Amygdala (tissue), 56 donors: ENCODE results near the gene APCDD1L.
"Not testable (repeated sequence)": the region's sequence is repeated elsewhere in the genome, so short reads cannot be mapped to it uniquely, and the experiment has no call there.

Experiments used
- DNase-seq, 56 donors: peaks; one replicate each; lab custom pipeline; 2025; lab: John Stamatoyannopoulos, UW

The APCDD1L gene

GRCh38 chr20:58424218-58424969 is 90.8 kb downstream of the APCDD1L start:
- no peak for DNase-seq

GRCh38 chr20:58421497-58421850 is 93.7 kb downstream of the APCDD1L start:
- no peak for DNase-seq

GRCh38 chr20:58420798-58421496 is 94.3 kb downstream of the APCDD1L start:
- no peak for DNase-seq

- no peak for DNase-seq
Observed at GRCh38 chr20:58418949-58419748, 96.0 kb downstream of the APCDD1L start.

- DNase-seq, result no peak
Observed at GRCh38 chr20:58417438-58417837, 97.8 kb downstream of the APCDD1L start.

GRCh38 chr20:58416835-58417234 is 98.4 kb downstream of the APCDD1L start:
- no peak for DNase-seq

- DNase-seq, result no peak
Observed at GRCh38 chr20:58416057-58416456, 99.1 kb downstream of the APCDD1L start.

GRCh38 chr20:58414786-58415185 is 100.4 kb downstream of the APCDD1L start:
- DNase-seq, result not testable (repeated sequence)

GRCh38 chr20:58414216-58414615 is 101.0 kb downstream of the APCDD1L start:
- not testable (repeated sequence) for DNase-seq
